GM19468 (cell line): ENCODE results near the gene TNFRSF21.
"Not testable (repeated sequence)": the region's sequence is repeated elsewhere in the genome, so short reads cannot be mapped to it uniquely, and the experiment has no call there.

Experiments used
- ATAC-seq: cut with Tn5 transposase; IDR thresholded peaks from one replicate; pipeline ENCODE4 v1.9.1; 2021; ENCODE audit warnings: mild to moderate bottlenecking, moderate library complexity, moderate number of reproducible peaks; ENCODE audit not compliant: unreplicated experiment; ENCODE audit errors: extremely low read depth

TNFRSF21 gene

DNA sequence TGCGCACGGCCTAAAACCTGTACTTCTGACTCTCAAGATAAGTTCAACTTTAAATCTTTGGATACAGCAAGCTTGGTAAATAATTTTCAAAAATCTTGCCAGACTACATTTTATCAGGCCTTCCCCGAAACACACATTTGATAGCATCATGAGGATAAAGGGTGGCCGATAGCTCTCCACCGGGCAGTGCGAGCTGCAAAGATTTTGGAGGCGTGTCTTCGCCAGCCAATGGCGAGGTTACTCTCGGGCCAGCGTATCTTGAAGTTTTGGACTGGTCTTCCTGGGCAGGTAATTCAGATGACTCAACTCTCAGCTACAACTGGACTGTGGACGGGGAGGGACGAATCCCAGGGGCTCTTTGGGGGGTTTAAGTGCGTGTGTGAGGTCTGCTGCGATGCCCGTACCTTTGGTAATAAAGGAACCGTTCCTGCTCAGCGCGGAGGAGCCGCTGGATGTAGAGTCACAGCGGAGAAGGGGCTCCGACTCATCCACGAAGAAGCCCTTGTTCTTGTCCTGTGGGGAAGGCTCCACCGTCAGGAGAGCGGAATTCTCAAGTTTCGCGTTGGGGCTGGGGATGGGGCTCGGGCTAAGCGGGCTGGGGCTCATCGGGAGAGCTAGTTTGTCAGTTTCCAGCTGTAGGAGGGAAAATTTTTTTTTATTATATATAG is 75.3 kb downstream of the TNFRSF21 start:
- no peak for ATAC-seq

DNA sequence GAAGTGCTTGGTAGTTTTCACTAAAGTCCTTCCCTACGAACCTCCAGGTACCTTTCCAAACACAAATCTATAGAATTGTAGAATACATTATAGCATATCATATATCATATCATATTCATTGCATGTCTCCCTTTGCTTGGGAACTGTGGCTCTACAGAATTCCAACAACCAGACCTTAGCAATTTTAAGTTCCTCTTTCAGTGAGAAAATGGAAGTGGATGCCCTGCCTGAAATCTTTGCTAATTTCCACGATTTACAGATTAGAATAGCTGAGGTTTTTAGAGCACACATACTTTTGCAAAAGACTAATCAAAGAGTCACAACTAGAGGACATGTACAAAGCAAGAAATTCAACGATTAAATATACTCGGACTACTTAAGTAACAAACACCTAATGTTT is 78.6 kb downstream of the TNFRSF21 start:
- no peak for ATAC-seq

DNA sequence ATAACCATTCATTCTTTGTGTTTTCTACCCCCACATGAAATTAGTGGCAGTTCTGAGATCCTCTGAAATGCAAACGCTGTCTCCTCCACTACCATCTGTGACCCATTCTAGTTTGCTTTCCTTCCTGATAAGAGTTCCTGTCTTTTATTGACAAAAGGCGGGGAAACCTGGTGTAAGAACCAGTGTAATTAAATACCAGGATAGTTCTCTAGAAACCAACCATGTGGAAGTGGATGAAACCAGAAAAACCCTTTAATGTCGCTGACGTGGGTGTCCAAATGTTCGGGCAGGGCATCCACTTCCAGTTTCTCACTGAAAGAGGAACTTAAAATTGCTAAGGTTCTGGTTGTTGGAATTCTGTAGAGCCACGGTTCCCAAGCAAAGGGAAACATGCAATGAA is 79.1 kb downstream of the TNFRSF21 start:
- ATAC-seq = no peak

DNA sequence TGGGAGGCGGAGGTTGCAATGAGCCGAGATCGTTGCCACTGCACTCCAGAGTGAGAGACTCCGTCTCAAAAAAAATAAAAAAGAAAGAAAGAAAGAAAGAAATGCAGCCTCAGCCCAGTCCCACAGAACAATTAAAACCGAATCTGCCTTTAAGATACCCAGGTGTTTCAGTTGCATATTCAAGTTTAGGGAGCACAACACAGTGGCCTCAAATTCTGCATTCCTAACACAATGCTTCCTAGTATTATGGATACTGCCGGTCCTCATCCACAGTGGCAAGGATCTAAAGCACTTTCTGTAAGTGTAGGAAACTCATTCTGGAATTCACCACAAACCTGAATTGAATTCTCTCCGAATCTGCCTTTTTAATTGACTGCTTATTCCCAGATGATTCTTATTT is 80.5 kb downstream of the TNFRSF21 start:
- ATAC-seq = no peak

DNA sequence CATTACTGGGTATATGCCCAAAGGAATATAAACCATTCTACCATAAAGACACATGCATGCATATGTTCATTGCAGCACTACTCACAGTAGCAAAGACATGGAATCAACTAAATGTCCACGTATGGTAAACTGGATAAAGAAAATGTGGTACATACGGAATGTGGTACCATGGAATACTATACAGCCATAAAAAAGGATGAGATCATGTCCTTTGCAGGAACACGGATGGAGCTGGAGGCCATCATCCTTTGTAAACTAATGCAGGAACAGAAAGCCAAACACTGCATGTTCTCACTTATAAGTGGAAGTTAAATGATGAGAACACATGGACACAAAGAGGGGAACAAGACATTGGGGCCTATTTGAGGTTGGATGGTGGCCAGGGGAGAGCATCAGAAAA is 81.6 kb downstream of the TNFRSF21 start:
- ATAC-seq = not testable (repeated sequence)

DNA sequence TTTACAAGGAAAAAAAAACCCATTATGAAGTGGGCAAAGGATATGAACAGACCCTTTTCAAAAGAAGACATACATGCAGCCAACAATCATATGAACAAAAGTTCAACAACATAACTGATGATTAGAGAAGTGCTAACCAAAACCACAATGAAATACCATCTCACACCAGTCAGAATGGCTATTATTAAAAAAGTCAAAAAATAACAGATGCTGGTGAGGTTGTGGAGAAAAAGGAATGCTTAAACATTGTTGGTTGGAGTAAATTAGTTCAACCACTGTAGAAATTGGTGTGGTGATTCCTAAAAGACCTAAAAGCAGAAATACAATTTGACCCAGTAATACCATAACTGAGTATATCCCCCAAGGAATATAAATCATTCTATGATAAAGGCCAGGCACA is 86.5 kb downstream of the TNFRSF21 start:
- ATAC-seq = not testable (repeated sequence)

DNA sequence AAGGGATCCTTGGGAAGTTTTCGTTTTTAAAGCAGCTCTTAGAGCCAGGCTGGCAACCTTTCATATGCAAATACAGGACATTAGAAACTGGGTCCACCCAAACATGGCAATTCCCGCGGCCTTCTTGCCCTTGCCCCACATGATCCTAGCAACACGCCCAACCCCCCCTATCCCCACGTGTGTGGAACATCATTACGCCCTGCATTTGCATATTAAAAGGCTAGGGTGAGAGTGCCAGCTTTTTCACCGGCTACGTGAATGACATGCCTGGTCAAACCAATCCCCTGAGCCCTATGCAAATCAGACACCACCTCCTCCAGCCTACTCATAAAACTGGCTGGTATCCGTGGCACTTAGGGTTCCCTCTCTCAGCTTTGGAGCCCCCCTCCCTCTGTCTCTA is 88.1 kb downstream of the TNFRSF21 start:
- ATAC-seq = no peak

DNA sequence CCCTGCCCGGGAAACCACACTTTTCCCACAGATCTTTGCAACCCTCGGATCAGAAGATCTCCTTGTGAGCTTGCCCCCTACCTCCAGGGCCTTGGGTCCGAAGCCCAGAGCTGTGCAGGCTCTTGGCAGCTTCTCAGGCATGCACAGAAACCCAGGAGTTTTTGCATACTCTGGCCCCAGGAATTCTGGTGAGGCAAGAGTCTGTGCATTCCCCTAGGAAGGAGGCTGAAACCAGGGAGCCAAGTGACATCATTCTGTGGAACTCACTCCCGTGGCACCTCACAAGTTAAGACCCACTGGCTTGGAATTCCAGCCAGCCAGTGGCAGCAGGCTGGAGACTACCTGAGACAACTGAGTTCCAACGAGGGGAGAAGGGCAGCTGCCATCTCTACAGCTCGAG is 100.1 kb downstream of the TNFRSF21 start:
- no peak for ATAC-seq

DNA sequence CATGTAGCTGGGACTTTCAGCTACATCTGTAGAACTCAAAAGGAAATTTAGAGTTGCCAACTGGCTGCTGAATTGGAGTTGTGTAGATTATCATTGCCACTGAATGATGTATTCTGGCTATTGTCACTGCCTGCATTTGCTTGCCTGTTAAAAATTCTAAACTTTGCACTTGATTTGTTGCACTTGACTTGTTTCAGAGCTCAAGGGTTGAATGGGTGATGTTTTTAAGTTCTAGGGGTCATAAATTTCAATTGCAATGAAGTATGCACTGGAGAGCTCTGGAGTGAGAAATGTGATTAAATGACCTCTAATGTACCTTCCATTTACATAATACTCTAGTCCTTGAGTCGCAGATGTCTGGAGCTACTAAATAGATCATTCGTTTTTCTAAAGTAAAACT is 102.4 kb downstream of the TNFRSF21 start:
- ATAC-seq = no peak

DNA sequence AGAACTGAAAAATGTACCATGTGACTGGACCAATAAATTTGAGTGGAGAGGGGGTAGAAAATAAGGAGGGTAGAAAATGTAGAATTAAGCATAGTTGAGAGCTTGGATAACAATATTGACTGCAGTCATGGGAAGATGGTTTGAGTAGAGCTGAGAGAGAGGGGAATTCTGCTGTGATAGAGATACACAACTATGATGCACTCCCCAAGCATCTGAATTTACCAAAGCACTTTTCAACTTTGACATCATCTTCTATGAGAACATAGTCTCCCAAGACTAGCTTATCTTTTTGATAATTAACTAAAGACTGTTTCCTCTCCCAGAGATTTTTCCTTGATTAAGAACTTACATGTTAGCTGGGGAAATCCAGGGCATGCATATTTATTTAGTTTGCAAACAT is 103.1 kb downstream of the TNFRSF21 start:
- no peak for ATAC-seq

DNA sequence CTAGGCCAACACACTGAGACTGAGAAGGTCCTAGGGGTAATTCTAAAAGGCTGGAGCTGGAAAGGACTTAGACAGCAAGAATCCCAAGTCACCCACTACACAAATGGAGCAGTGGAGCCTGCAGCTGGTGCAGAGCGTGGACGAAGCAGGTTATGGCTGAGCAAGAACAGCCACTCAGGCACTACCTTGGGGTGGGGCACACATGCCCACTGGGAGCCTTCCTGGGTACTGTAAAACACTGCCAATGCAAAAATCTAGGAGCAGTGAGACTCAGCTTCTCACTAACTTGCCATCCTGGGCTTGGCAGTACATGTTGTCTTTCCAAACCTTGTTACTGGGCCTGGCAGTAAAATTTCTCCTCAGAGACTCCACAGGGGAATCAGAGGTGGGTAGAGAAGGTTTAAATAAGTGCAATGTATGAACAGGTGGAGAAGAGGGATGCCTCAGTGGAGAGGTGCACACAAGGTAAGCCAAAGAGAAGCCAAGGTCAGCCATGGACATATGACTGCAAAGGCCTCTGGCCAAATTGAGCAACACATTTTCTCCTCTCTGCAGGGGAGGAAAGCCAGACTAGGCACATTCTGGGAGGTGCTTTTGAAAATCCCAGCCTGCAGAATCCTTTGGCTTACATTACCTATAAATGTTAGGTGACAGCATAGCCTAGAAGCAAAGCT is 105.6 kb downstream of the TNFRSF21 start:
- no peak for ATAC-seq

DNA sequence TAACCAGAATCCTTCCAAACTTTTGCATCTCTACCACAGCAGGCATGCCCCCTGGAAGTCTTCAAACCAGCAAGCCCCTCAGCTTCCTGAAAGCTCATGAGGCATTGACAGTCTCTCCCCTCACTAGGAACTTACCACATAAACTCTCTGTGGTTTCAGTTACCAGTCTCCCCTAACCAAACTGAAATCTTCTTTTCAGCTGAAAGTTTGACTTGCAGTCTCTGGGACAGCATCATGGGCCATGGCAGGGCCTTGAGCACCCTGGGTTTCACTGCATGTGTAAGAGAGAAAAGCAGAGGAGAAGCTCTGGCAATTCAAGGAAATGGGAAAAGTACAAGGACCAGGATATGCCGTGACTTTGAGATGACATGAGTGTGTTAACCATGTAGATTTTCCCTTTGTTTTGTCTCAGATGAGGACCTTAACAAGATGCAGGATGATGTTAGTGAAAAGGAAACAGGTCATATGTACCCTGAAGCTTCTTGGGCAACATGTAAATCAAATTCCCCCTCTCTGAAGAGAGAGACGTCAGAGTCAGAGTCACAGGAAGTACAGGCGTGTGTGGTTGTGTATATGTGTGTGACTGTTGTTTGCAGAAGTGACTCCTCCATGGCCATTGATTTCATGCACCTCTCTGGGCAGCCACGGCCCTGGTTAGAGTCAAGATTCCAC is 106.3 kb downstream of the TNFRSF21 start:
- peak; percentile 82 for ATAC-seq

DNA sequence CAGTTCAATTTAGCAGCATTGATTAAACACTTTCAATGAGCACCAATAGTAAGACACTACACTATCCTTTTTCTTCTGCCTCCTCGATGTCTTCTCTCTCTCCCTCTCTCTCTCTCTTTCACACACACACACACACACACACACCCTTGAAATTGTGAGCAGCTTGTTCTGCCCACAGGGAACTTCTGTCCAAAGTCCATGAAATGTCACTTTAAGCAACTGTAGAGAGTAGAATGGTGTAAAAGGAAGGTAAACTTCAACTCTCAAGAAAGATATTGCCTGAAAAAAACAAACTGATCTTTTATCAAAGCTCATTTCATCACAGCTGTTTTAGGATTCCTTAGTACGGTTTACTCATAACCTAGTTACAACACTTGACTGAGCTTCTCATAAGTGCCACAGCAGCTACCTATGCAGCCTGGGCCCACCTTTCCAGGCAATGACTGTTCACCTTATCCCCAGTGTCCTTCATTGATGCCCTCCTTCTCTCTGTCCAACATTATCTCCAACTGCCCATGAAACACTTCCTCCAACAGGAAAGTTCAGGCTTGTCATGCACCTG is 107.0 kb downstream of the TNFRSF21 start:
- no peak for ATAC-seq

DNA sequence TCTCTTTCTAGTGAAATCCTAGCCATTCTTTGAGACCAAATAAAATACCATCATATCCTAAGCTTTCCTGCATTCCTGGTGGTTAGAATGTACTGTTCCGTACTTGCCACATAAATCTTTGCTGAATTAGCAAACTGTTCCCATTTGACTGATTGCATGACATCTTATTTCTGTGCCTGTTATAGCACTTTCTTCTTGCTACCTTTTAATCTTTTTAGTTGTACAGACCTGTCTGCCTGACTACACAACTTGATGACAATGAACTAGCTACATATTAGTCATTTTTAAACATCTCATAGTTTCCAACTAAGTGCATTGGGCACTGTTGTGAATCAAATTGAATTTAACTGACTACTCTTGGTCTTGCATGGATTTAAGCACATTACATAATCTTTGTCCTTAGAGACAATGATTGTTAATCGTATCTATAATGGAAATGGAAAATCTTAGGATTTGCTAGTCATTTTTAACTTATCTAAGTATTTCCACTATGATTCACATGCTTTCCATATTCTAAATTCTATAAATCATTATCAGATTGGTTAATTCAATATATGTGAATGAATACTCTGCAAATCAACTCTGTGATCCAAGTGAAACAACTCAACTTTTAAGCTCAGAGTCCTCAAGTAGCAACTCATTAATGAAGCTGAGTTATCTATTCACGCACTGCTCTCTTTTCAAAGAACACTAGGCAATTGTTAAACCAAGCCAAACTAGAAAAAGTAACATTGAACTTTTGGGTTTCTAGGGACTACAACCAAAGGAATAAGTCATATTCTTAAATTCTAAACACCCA is 109.0 kb downstream of the TNFRSF21 start:
- no peak for ATAC-seq

DNA sequence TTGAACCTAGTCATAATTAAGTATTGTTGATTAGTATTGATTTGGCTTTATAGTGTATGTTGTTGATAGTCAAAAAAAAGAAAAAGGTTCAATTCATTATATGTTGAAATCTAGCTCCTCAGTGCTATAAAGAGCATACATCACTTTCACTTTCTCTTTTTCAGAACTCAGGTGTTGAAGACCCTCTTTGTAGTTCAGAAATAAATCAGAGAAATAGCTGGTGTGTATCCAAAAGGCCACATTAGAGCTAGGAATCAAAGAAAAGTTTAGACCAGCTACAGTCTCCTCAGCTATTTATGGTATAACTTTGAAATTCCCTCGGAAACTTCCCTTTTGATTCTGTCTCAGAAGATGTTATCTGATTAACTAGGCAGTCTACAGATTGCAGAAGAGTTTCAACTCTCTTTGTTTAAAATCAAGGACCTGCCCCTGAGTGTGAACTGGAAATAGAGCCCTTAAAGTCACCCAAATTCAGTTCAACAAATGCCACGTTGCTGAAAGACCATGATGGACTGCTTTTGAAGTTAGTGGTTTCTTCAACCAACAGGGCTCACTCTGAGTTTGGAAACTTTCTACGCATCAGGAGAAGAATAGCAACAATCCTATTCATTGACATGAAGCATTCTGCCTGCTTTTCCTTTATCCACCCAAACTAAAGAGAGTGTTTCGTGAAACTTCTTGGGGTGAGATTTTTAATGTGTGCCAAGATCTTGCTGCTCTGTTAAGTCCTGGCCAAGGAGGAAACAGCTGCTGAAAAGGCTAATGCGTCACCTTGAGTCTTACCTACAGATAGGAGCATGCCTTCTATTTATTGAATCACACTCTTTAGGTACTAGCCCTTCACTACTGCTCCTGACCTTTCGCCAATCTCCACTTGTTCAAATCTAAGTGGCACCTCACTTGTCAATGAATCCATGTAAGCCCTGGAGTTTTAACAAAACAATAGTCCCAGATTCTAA is 111.7 kb downstream of the TNFRSF21 start:
- ATAC-seq = peak; percentile 44

DNA sequence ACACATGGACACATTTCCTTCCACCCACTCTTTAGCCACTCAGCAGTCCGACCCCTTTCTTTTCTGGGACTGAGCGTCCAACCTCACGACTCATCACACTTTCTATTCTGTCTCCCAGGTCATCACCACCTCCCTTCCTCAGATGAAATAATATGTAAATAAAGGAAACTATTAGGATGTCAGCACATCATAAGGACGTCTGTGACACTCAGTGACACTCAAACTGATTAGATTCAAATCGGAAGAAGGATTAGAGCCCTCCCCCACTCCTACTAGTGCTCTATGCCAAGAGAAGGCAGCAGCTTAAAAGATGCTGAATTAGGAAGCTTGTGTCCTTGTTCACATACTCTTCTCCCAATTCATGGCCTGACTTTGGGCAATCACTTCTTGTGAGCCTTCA is 113.6 kb downstream of the TNFRSF21 start:
- ATAC-seq = no peak

DNA sequence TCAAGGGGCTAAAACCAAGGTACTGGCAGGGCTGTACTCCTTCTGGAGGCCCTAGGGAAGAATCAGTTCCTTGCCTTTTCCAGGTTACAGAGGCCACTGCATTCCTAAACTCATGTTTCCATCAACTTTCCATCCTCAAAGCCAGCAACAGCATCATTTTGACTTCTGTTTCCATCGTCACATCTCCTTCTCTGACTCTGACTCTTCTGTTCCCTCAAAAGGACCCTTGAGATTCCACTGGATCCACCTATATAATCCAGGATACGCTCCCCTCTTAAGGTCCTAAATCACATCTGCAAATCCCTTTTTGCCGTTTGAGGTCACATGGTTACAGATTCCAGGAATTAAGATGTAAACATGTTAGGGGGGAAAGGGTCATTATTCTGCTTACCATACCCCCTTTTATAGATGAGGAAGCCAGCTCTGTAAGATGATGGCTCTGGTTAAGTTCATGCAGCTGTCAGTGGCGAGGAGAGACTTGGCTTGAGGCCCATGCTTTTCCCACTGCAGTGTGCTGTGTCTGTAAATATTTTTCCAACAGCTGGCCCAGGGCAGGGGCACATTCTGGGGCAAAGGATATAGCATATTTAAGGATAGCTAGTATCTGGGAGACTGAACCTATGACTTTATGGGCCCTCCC is 114.6 kb downstream of the TNFRSF21 start:
- ATAC-seq = no peak

DNA sequence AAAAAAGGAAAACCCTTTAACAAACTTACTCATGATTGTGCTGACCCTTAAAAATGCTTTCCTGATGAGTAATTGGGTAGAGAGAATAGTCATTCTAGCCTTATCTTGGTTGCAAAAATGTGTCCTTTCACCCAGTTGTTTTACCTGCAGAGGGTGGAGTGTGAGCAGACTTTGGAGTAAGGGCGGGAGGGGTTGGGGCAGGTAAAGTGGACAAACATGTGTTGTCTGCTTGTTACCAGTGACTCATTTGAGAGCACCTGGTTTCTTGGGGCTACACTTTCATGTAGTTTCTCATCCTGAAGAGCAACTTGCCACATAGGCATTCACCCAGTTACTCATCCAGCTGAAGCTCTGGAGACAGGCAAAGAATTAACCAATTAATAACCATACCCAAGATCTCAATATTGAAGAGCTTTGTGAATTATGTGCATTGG is 121.1 kb downstream of the TNFRSF21 start:
- ATAC-seq = no peak
